H1 (cell line): ENCODE data around the gene SIK3. TPM values are rescaled to one million over a fixed set of nuclear protein-coding genes. Genes with fewer than 3 reads are reported as not detected.

Experiments
- CTCF ChIA-PET: fragments of 300-600 bp; sonication (Branson Sonifier 250); formaldehyde crosslinking; loops from one replicate; lab custom pipeline; 2021; ENCODE audit not compliant: partially characterized antibody; lab: Charles Lee
- POLR2A ChIA-PET: fragments of 300-600 bp; sonication (Branson Sonifier 250); formaldehyde crosslinking; loops from one replicate; lab custom pipeline; 2021; ENCODE audit warnings: inconsistent platforms; ENCODE audit not compliant: partially characterized antibody; lab: Charles Lee
- DNase-seq, 2 experiments: peaks; one replicate each; pipeline versions ENCODE4 v3.0.0 to v3.0.0-alpha.2; 2010 to 2022; ENCODE audit warnings: low spot score in 2 of 2, low read depth in 1 of 2, mixed read lengths in 1 of 2
- FAIRE-seq: peaks from 2 replicates; lab custom pipeline; 2011; peaks lifted over from hg19 to GRCh38; lab: Jason Lieb, UNC
- H2AFZ ChIP-seq: 2 replicates; pipeline ENCODE4 v1.8.1; 2012; ENCODE audit warnings: low read length, inconsistent platforms
- H2AK5ac ChIP-seq: 2 replicates; pipeline ENCODE4 v1.6.1; 2013; ENCODE audit warnings: low read depth, low read length
- H2BK120ac ChIP-seq: replicated peaks from 2 replicates; pipeline ENCODE3; 2013; ENCODE audit warnings: low read depth, low read length, inconsistent platforms
- H2BK12ac ChIP-seq: 2 replicates; pipeline ENCODE4 v1.6.1; 2013; ENCODE audit warnings: low read depth, low read length
- H2BK15ac ChIP-seq: 2 replicates; pipeline ENCODE4 v1.6.1; 2013; ENCODE audit warnings: low read length
- H2BK20ac ChIP-seq: 2 replicates; pipeline ENCODE4 v1.6.1; 2013; ENCODE audit warnings: low read length
- H2BK5ac ChIP-seq: 2 replicates; pipeline ENCODE4 v1.6.1; 2013; ENCODE audit warnings: low read depth, low read length
- H3K14ac ChIP-seq: 2 replicates; pipeline ENCODE4 v1.6.1; 2013; ENCODE audit warnings: inconsistent platforms; ENCODE audit not compliant: insufficient read length
- H3K18ac ChIP-seq: 2 replicates; pipeline ENCODE4 v1.6.1; 2013; ENCODE audit warnings: low read length; ENCODE audit errors: extremely low read depth
- H3K23ac ChIP-seq: 2 replicates; pipeline ENCODE4 v1.6.1; 2013; ENCODE audit warnings: inconsistent platforms; ENCODE audit not compliant: insufficient read length
- H3K23me2 ChIP-seq: 2 replicates; pipeline ENCODE4 v1.6.1; 2013; ENCODE audit warnings: low read depth, low read length
- H3K27ac ChIP-seq: 2 replicates; pipeline ENCODE4 v1.6.1; 2011; ENCODE audit warnings: low read depth, low read length, inconsistent platforms
- H3K27me3 ChIP-seq, 4 experiments: replicated peaks in 1 of 4; 1 replicate in 1 of 4; 2 replicates in 3 of 4; pipeline versions ENCODE4 v1.6.1 to v1.8.1; 2011 to 2013; ENCODE audit warnings: low read length in 3 of 4, mild to moderate bottlenecking in 3 of 4, inconsistent platforms in 2 of 4, mixed read lengths in 2 of 4, moderate library complexity in 1 of 4; ENCODE audit not compliant: control insufficient read depth in 3 of 4, insufficient read depth in 3 of 4; ENCODE audit errors: extremely low read depth in 1 of 4
- H3K36me3 ChIP-seq, 4 experiments: 2 replicates each; pipeline versions ENCODE4 v1.6.1 to v1.8.1; 2011 to 2013; ENCODE audit warnings: mild to moderate bottlenecking in 4 of 4, low read length in 3 of 4, moderate library complexity in 2 of 4, control low read depth in 1 of 4, inconsistent platforms in 1 of 4; ENCODE audit not compliant: insufficient read depth in 4 of 4, control insufficient read depth in 2 of 4
- H3K4ac ChIP-seq: replicated peaks from 2 replicates; pipeline ENCODE3; 2013; ENCODE audit warnings: low read length, low read depth, mixed read lengths, inconsistent platforms; ENCODE audit not compliant: insufficient read length
- H3K4me1 ChIP-seq, 4 experiments: replicated peaks in 1 of 4; 1 replicate in 1 of 4; 2 replicates in 3 of 4; pipeline versions ENCODE4 v1.6.1 to v1.8.1; 2011 to 2013; ENCODE audit warnings: low read length in 3 of 4, inconsistent platforms in 2 of 4, mixed read lengths in 1 of 4; ENCODE audit not compliant: insufficient read depth in 4 of 4, control insufficient read depth in 3 of 4
- H3K4me2 ChIP-seq, 2 experiments: 2 replicates each; pipeline versions ENCODE4 v1.6.1 to v1.8.1; 2011 to 2013; ENCODE audit warnings: low read depth in 2 of 2, low read length in 2 of 2, control low read depth in 1 of 2, inconsistent platforms in 1 of 2, mild to moderate bottlenecking in 1 of 2; ENCODE audit not compliant: insufficient read depth in 1 of 2
- H3K4me3 ChIP-seq, 4 experiments: fragments of 200-600, 300-600 bp in 1 of 4; sonication (generic), shearing (Covaris generic), sonication (Bioruptor Twin) in 1 of 4; 2 replicates each; pipeline versions ENCODE4 v1.5.1 to v1.8.1; 2011 to 2016; ENCODE audit warnings: low read length in 4 of 4, low read depth in 3 of 4, control low read depth in 2 of 4, inconsistent platforms in 2 of 4, mild to moderate bottlenecking in 2 of 4, mixed read lengths in 1 of 4, moderate library complexity in 1 of 4; ENCODE audit not compliant: insufficient read depth in 2 of 4; ENCODE audit errors: extremely low read depth in 1 of 4
- H3K56ac ChIP-seq: replicated peaks from 2 replicates; pipeline ENCODE3; 2013; ENCODE audit warnings: low read depth, mild to moderate bottlenecking, mixed read lengths, low read length, inconsistent platforms; ENCODE audit not compliant: insufficient read length
- H3K79me1 ChIP-seq: 2 replicates; pipeline ENCODE4 v1.6.1; 2013; ENCODE audit warnings: low read depth, low read length, control low read depth
- H3K79me2 ChIP-seq, 2 experiments: 2 replicates each; pipeline versions ENCODE4 v1.6.1 to v1.8.1; 2012 to 2013; ENCODE audit warnings: low read length in 2 of 2, mild to moderate bottlenecking in 2 of 2, inconsistent platforms in 1 of 2; ENCODE audit not compliant: insufficient read depth in 2 of 2, control insufficient read depth in 1 of 2
- H3K9ac ChIP-seq, 4 experiments: replicated peaks in 1 of 4; 1 replicate in 1 of 4; 2 replicates in 3 of 4; pipeline versions ENCODE4 v1.6.1 to v1.8.1; 2011 to 2013; ENCODE audit warnings: low read depth in 3 of 4, low read length in 3 of 4, control low read depth in 2 of 4, mild to moderate bottlenecking in 2 of 4, moderate library complexity in 2 of 4, inconsistent platforms in 1 of 4; ENCODE audit errors: extremely low read depth in 1 of 4
- H3K9me3 ChIP-seq, 2 experiments: 2 replicates each; pipeline versions ENCODE4 v1.6.1 to v1.8.1; 2012 to 2013; ENCODE audit warnings: mild to moderate bottlenecking in 2 of 2, moderate library complexity in 2 of 2, control low read depth in 1 of 2, inconsistent platforms in 1 of 2, low read depth in 1 of 2, low read length in 1 of 2, mixed read lengths in 1 of 2; ENCODE audit not compliant: insufficient read depth in 2 of 2
- H4K20me1 ChIP-seq, 2 experiments: replicated peaks in 1 of 2; 2 replicates each; pipeline versions ENCODE3 to v1.8.1; 2011 to 2013; ENCODE audit warnings: inconsistent platforms in 2 of 2, low read length in 2 of 2, mild to moderate bottlenecking in 1 of 2; ENCODE audit not compliant: insufficient read depth in 2 of 2, control insufficient read depth in 1 of 2
- H4K5ac ChIP-seq: 2 replicates; pipeline ENCODE4 v1.6.1; 2013; ENCODE audit warnings: low read length, low read depth, mixed read lengths, inconsistent platforms; ENCODE audit not compliant: insufficient read length
- H4K8ac ChIP-seq: 2 replicates; pipeline ENCODE4 v1.8.0; 2013; ENCODE audit warnings: mild to moderate bottlenecking, moderate library complexity, low read length, inconsistent platforms; ENCODE audit not compliant: insufficient read depth; ENCODE audit errors: extremely low read depth
- H4K91ac ChIP-seq: replicated peaks from 2 replicates; pipeline ENCODE3; 2013; ENCODE audit warnings: low read length, mixed read lengths, inconsistent platforms; ENCODE audit not compliant: insufficient read length
- BACH1 ChIP-seq: IDR thresholded peaks from 2 replicates; pipeline ENCODE4 v1.6.1; 2012; ENCODE audit warnings: low read length, improper control_type of control experiment
- BCL11A ChIP-seq, 2 experiments: IDR thresholded peaks; one replicate each; pipeline ENCODE4 v1.6.1; 2011; ENCODE audit warnings: low read depth in 2 of 2, low read length in 2 of 2, mild to moderate bottlenecking in 2 of 2
- BRCA1 ChIP-seq: IDR thresholded peaks from 2 replicates; pipeline ENCODE4 v1.6.1; 2012; ENCODE audit warnings: low read depth, low read length, improper control_type of control experiment
- CHD1 ChIP-seq: IDR thresholded peaks from 2 replicates; pipeline ENCODE4 v1.6.1; 2012; ENCODE audit warnings: low read depth, low read length, improper control_type of control experiment
- CHD2 ChIP-seq: IDR thresholded peaks from 2 replicates; pipeline ENCODE4 v1.6.1; 2012; ENCODE audit warnings: low read length, improper control_type of control experiment
- CTBP2 ChIP-seq: IDR thresholded peaks from 2 replicates; pipeline ENCODE4 v1.7.0; 2011; ENCODE audit warnings: borderline replicate concordance, mild to moderate bottlenecking, moderate library complexity, mixed read lengths, low read length; ENCODE audit not compliant: insufficient read depth, insufficient read length
- EP300 ChIP-seq, 2 experiments: IDR thresholded peaks; 1 replicate in 1 of 2; 2 replicates in 1 of 2; pipeline ENCODE4 v1.6.1; 2011 to 2012; ENCODE audit warnings: low read depth in 2 of 2, low read length in 2 of 2, mild to moderate bottlenecking in 2 of 2, borderline replicate concordance in 1 of 2, inconsistent platforms in 1 of 2, moderate library complexity in 1 of 2
- JUN ChIP-seq: IDR thresholded peaks from 2 replicates; pipeline ENCODE4 v1.6.1; 2011; ENCODE audit warnings: low read depth, mild to moderate bottlenecking, improper control_type of control experiment, low read length
- NRF1 ChIP-seq: IDR thresholded peaks from 2 replicates; pipeline ENCODE4 v1.6.1; 2011; ENCODE audit warnings: mild to moderate bottlenecking, low read depth, low read length, improper control_type of control experiment
- RAD21 ChIP-seq, 2 experiments: IDR thresholded peaks in 1 of 2; conservative IDR thresholded peaks in 1 of 2; 2 replicates each; pipeline ENCODE4 v1.6.1; 2011; ENCODE audit warnings: low read depth in 2 of 2, low read length in 2 of 2, improper control_type of control experiment in 1 of 2, inconsistent platforms in 1 of 2, mild to moderate bottlenecking in 1 of 2, moderate library complexity in 1 of 2
- SAP30 ChIP-seq: fragments of 300-600 bp; sonication (generic); IDR thresholded peaks from 2 replicates; pipeline ENCODE4 v1.7.1; 2012; ENCODE audit warnings: low read length, moderate library complexity, mild to moderate bottlenecking, inconsistent platforms; ENCODE audit not compliant: insufficient read depth, insufficient replicate concordance
- SIX5 ChIP-seq: IDR thresholded peaks from 2 replicates; pipeline ENCODE4 v1.6.1; 2011; ENCODE audit warnings: mild to moderate bottlenecking, low read depth, low read length
- TAF1 ChIP-seq: IDR thresholded peaks from 2 replicates; pipeline ENCODE4 v1.6.1; 2011; ENCODE audit warnings: mild to moderate bottlenecking, low read depth, low read length
- TCF12 ChIP-seq: IDR thresholded peaks from 2 replicates; pipeline ENCODE4 v1.6.1; 2011; ENCODE audit warnings: low read depth, mild to moderate bottlenecking, low read length
- YY1 ChIP-seq: IDR thresholded peaks from 2 replicates; pipeline ENCODE4 v1.6.1; 2011; ENCODE audit warnings: low read depth, mild to moderate bottlenecking, low read length
- WGBS, 2 experiments: shearing (Covaris generic) in 1 of 2; methylation state at CpG; one replicate each; pipeline versions ENCODE4 v1.1.6 to v1.1.7; 2013 to 2015; ENCODE audit warnings: low lambda C conversion rate in 2 of 2, mixed read lengths in 2 of 2, inconsistent platforms in 1 of 2, low coverage in 1 of 2, missing lambda C conversion rate in 1 of 2; ENCODE audit not compliant: insufficient replicate concordance in 2 of 2, insufficient coverage in 1 of 2, insufficient read length in 1 of 2; ENCODE audit errors: extremely low coverage in 1 of 2, missing lambda C conversion rate in 1 of 2; 5-methylcytosine and 5-hydroxymethylcytosine counted together
- polyA plus RNA-seq, 7 experiments: library from polyadenylated mRNA; depleted of rRNA in 3 of 7; stranded (reverse) in 5 of 7; unstranded in 2 of 7; fragments of >200 nt in 5 of 7; fragments of 200-250 nt in 2 of 7; gene quantifications; 1 replicate in 5 of 7; 2 replicates in 1 of 7; 4 replicates in 1 of 7; pipeline versions ENCODE4 v1.2.1 to v1.2.3, GENCODE V29; 2011 to 2013; ENCODE audit warnings: missing spikeins in 2 of 7, mixed read lengths in 2 of 7
- total RNA-seq: library from RNA; stranded (reverse); fragmentation: NEBNext Ultra II Directional; extraction: Animal tissue kit (Norgen Biotek cat#: 25700); gene quantifications from 2 replicates; pipeline ENCODE4 v1.2.1, GENCODE V29; 2021

Gene SIK3
- total and polyA plus RNA-seq, 2 of the 8 experiments (the other 6 are each of a cell fraction or from before 2014, with no cell fraction given): 19.9 to 32.1 TPM

DNA sequence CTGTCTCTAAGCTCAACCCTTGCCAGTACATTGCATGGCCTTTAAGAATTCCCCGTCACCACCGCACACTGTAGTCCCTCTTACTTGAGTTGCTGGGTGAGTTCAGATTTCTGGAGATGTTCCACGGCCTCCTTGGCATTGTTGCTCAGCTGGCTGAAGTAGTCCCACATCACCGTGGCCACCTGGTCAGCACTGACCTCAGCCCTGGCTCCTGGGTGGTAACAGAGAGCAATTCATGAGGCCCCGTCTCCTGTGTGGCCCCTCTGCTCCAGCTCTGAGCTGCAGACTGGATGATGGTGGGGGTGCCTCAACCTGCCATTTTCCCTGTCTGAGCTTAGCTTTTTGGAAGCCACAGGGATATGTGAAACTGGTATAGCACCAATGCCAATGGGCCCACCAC is 275.7 kb downstream of the SIK3 start:
- H3K56ac ChIP-seq: no peak overlapping the region
- no peak overlapping the region for H2BK15ac ChIP-seq
- no peaks in the 10 kb centered on the region for H3K23me2 ChIP-seq
- H4K5ac ChIP-seq: no peak overlapping the region
- no peak overlapping the region for H4K91ac ChIP-seq
- H3K36me3 ChIP-seq: no peaks in the 10 kb centered on the region
- no peak overlapping the region for H3K27ac ChIP-seq
- H3K4me2 ChIP-seq: no peak overlapping the region
- no peak overlapping the region for H2AK5ac ChIP-seq
- H3K4me1 ChIP-seq: no peaks in the 10 kb centered on the region
- H3K27me3 ChIP-seq: no peaks in the 10 kb centered on the region
- H3K4ac ChIP-seq: no peak overlapping the region
- H3K79me2 ChIP-seq: no peaks in the 10 kb centered on the region
- no peaks in the 10 kb centered on the region for H3K9me3 ChIP-seq
- WGBS, 2 experiments: 75% methylated on average over 5 of the region's 5 CpGs; no CpG with 5 or more reads in 1 of the 2 experiments
- H2AFZ ChIP-seq: no peak overlapping the region
- no peak overlapping the region for H2BK20ac ChIP-seq
- CTCF ChIA-PET: interaction anchor here (0.6 to 6.9 kb wide), 8 partner anchors 9 to 283 kb away, joined by 3 to 60 read pairs (median 5); partner anchors contain the start of genes APOA1, APOA5 and ZPR1
- H2BK5ac ChIP-seq: no peak overlapping the region
- H2BK120ac ChIP-seq: no peak overlapping the region
- H2BK12ac ChIP-seq: no peak overlapping the region
- H3K23ac ChIP-seq: no peak overlapping the region
- DNase-seq: no peak
- no peaks in the 10 kb centered on the region for H3K79me1 ChIP-seq
- FAIRE-seq: no peak
- no peak overlapping the region; the same call in 1 of the 2 replicates for H4K8ac ChIP-seq
- no peaks in the 10 kb centered on the region for H4K20me1 ChIP-seq
- H3K4me3 ChIP-seq: no peak overlapping the region
- H3K18ac ChIP-seq: no peak overlapping the region
- POLR2A ChIA-PET: no interaction called here
- H3K9ac ChIP-seq: no peak overlapping the region
- no peak overlapping the region for H3K14ac ChIP-seq
- TF ChIP-seq SAP30 (no peak), BACH1 (no peak), RAD21 (IDR thresholded peaks at IDR 0.05 in 1 of 2, conservative IDR thresholded peaks at IDR 0.05 in 1 of 2; ENCODE audit: low read depth in 2 of 2, low read length in 2 of 2) (no peak), YY1 (no peak), CHD1 (no peak), SIX5 (no peak), JUN (no peak), BRCA1 (no peak), TAF1 (no peak), CHD2 (no peak), BCL11A (IDR thresholded peaks at IDR 0.05; ENCODE audit: low read depth in 2 of 2, low read length in 2 of 2) (no peak), EP300 (IDR thresholded peaks at IDR 0.05; ENCODE audit: borderline replicate concordance in 1 of 2, low read depth in 2 of 2, low read length in 2 of 2) (no peak), CTBP2 (no peak), NRF1 (no peak), TCF12 (no peak)
